CD4-positive, alpha-beta T cell treated with Interleukin-17A for 4 hours (primary cell): Measurements from ENCODE around the gene SNORC.

Source experiments
- DNase-seq: peaks from one replicate; pipeline ENCODE4 v3.0.0-alpha.2; 2020; ENCODE audit warnings: mixed read lengths

Gene SNORC

DNA sequence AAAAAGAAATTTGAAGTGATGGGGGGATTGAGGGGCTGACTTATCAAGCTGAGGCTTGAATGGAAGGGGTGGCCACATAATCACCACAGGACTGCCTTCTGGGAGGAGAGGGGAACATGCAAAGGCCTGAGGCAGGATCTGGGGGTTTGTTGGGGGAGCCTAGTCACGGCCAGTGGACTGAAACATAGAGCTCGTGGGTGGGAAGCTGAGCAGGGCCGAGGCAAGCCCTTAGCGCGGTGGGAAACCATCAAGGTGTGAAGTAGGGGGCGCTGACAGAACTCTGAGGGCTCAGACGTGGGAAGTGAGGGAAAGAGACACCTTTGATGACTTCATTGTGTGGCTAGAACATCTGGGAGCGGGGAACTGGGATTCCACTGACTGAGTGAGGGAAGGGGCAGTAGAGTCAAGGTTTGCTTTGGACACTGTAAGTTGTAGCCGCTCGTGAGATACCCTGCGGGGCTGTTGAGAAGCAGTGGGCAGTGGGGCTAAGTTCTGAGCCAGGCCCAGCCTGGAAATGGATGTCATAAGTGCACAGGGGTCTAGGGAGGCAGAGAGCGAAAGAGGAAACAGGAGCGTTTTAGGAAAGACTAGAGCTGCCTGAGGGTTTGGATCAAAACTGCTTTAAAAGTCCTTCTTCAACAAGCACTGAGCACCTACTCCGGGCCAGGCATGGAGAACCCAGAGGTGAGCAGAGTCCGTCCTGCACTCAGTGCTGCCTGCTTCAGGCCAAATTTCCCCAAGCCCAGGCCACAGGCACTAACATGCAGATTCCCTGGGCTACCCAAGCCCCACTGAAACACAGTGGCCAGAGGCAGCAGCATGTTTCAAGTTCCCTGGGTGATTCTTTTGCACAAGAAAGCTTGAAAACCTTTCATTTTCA is 686 bp upstream of the SNORC start:
- no peak for DNase-seq

DNA sequence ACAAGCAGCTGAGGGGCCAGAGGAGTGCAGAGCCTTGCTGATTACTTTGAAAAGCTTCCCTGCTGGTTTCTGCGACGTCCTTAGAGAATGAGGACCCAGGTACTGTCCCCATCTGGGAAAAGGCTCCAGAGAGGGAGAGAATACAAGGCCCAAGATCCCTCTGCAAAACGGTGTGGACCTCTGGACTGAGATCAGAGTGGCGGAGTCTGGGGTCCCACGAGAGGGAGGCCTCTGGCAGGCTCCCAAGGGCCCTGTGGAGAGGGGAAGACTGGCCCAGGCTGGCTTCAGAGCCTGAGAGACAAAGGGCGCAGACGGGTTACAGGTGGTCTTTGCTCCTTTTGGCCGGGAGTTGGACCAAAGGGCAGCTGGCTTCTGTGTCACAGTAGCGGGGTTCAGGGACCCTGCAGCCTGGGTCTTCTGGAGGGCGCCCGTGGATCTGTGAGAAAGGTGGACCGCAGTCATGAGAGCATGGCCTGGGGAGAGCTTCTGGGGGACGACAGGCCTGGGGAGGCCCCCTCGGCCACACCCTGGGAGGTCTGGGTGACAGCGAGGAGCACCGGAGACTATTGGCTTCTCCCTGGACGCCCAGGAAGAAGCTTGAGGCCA is 805 bp downstream of the SNORC start:
- DNase-seq, result no peak

DNA sequence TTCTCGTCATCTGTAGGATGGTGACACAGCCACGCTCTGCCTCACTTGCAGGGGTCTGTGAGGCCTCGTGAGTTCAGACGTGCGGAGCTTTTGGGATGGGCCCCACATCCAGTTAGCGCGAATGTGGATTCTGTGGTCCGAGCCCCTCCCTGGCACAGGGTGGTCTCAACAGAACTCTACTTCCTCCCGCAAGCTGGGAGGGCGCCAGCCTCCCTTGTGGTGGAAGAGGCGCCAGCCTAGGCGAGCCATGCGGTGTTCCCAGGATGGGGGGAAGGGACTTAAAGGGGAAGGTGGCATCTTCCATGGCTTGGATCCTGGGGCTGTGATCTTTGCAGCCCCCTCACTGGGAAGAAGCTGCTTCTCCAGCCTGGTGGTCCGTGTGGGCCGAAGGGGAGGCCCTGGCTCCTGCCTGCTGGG is 1.4 kb downstream of the SNORC start:
- DNase-seq, result no peak

DNA sequence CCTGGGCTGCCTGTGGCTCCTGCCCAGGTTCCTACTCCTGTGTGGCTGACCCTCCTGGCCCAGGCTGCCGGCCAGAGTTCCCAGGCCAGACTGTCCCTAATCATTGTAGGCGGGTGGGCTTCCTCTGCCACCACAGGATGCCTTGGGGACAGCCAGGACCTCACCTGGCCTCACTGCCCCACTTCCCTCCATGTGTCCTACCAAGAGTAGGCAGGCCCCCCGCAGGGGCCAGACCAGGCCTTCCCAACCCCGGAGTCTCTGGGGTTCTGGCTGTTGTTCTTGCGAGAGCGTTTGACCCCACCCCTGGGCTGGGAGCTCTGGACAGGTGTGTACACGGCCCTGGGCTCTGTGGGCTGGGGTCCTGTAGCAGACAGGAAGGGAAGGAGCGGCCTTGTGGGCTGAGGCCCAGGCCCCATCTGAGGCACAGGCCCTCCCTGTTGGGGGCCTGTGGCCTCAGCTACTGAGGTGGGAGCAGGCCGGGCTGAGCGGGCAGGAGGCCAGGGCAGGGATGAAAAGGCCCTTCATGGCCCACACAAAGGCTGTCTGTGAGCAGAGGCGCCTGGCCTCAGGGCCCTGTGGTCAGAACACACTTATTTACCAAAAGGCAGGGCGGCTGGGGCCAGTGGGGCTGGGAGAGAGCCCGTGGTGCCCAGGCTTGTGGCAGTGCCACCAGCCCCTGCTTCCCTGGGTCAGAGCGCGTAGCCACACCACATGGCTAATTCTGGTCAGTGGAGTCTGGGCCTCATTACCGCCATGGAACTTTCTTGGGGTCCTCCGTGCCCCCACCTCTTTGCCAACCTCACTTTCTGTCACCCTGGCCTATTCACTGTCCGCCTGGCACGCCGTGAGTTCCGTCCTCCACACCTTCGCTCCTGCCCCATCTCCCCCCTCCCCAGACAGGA is 2.0 kb downstream of the SNORC start:
- DNase-seq, result no peak

DNA sequence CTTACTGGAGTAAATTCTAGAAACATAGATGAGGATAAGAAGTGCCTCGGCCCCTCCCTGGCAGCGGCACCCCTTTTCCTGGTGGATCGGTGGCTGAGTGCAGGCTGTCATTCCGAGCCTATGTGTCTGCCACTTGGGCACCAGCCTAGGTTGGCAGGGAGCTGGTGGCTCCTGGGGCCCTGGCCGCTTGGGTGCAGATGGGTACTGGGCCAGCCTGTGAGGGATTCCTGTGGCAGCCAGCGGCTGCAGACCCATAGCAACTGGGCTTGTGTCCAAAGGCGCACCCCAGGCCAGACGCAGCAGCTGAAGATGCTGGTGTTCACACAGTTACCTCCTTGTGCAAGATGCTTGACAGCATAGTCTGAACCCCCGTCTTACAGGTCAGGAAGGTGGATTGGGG is 2.8 kb downstream of the SNORC start:
- no peak for DNase-seq

DNA sequence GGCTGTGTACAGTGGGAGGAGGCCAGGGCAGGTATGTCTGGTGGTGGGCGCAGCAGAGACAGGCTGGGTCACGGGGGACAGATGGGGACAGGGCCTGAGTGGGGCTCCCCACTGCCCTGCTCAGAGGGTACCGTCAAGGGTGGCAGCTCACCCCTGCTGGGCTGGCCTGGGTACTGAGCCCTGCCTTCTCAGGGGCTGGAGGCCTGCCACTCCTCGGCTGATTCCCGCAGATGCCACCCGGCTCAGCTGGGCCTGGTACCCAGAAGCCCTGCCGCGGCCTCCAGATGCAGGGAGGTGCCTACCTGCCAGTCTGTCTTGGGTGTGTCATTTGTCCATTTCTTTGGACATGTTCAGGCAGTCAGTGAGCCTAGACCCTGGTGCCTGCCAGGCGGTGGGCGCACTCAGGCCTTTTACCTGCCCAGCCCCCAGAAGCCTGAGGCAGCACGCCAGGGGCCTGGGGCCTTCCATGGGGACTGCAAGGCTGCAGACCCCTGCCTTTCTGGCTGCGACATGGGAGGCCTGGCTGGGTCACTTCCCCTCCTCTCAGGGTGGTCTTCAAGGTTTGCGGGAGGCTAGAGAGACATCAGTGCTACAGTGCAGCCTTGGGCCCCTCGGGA is 3.3 kb downstream of the SNORC start:
- no peak for DNase-seq

DNA sequence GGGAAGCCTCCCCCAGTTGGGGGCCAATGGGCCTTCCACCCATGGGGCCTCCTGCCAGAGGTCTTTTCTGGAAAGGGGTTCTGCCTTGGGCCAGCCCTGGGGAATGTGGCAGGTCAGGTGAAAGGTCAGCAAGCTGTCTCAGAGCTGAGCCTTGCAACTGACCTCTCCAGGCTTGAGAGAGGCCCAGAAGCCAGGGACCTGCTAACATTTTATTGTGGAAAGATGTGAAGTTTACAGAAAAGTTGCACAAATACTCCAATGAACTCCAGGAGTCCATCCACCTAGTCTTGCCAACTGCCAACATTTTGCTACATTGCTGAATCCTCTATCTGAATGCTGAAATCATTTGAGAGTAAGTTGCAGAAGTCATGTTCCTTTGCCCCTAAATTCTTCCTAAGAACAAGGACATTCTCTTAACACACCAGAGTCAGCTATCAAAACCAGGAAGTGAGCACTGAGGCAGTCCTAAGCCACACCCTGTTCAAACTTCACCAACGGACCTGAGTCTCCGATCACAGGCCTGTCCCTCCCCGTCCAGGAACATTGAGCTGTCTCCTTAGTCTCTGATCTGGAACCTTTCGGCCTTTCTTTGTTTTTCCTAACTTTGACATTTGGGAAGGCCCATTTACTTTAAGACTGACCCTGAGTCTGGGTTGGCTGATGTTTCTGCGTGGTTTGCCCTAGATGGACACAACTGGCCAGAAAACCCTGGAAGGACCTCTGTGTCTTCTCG is 4.0 kb downstream of the SNORC start:
- no peak for DNase-seq

DNA sequence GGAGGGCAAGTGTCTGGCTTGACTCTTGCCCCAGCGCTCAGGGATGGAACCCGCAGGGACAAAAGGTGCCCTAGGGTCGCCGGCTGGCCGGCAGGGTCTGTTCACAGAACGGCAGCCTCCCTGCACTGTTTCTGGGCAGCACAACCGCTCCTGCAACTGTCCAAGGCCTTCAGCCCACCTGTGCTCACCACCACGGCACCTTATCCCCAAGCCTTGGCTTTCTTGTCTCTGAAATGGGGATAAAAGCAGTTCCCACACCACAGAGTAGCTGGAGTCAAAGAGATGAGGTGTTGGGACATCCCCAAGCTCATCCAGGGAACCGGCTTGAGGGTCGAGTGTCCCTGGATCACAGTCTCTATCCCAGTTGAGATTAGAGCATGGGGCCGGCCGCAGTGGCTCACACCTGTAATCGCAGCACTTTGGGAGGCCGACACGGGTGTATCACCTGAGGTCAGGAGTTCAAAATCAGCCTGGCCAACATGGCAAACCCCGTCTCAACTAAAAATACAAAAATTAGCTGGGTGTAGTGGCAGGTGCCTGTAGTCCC is 4.7 kb downstream of the SNORC start:
- no peak for DNase-seq

DNA sequence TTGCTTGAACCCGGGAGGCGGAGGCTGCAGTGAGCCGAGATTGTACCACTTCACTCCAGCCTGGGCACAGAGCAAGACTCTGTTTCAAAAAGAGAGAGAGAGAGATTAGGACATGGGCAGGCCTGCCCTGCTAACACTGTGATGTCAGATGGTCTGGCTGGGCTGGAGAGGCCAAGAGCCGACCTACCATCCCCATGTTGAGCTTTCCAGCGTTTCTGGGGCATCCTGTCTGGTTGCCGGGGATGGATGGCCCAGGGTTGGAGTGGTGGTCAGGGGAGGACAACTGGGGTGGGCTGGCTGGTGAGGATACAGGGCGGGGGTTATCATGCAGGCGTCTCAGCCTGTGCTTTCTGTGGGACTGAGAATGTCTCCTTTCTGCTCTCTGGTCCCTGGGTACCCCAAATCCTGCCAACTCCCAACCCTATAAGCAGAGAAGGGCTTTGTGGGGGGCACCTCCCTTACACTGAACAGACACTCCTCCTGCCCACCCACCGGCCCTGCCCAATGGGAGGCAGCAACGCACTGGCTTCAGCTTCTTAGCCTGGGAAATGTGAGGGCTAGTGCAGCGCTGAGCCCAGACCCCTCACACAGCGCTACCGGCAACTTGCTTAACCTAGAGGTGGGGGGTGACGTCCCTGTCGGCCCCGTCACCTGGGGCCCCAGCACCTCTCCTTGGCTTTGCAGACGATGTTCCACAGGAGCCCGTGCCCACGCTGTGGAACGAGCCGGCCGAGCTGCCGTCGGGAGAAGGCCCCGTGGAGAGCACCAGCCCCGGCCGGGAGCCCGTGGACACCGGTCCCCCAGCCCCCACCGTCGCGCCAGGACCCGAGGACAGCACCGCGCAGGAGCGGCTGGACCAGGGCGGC is 5.4 kb downstream of the SNORC start:
- DNase-seq, result no peak

DNA sequence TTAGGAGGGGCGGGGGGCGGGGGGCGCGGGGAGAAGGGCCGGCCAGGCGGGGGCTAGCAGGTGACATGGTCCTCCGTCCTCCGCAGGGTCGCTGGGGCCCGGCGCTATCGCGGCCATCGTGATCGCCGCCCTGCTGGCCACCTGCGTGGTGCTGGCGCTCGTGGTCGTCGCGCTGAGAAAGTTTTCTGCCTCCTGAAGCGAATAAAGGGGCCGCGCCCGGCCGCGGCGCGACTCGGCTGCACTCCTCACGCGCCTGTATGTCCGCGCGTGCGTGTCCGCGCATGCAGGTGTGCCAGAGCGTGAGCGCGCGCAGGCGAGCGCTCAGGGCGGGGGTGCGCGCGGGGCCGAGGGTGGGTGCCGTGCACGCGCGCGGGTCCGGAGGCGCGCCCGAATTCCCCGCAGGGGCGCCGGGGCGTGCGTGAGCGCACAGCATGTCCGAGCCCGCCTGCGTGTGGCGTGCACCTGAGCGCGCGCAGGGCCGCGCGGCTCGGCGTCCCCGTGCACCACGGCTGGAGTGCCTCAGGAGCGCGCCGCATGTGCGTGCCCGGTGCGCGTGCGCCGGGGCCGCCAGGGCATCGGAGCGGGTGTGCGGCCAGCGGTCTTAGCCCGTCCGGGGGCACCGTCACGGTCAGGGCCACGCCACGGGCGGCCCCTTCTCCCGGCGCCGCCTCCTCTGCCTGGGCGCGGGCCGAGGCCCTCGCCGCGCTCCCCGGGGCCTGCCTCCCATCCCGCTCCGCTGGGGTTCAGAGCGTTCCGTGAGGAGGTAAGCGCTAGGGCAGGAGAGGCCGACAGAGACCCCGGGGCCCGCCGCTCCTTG is 6.3 kb downstream of the SNORC start:
- peak; percentile 15 for DNase-seq

DNA sequence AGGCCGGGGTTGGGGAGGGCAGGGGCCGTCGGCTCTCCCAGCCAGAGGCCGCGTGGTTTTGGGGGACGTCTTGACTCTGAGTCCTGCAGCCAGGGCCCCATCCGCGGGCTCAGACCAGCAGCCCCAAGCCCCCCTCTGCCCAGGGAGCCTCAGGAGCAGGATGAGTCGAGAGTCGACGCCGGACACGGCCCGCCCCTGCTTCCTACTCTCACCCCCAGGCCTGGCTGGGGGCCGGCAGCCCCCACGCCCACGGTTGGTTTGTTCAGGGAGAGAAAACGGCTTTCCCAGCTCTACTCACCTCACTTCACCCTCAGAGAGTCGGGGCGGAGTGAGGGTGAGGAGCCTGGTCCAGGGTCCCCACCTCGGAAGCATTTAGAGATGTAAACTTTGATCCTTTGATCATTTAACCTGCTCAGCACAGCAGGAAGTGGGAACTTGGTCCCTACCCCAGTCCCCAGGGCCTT is 6.9 kb downstream of the SNORC start:
- DNase-seq, result no peak

DNA sequence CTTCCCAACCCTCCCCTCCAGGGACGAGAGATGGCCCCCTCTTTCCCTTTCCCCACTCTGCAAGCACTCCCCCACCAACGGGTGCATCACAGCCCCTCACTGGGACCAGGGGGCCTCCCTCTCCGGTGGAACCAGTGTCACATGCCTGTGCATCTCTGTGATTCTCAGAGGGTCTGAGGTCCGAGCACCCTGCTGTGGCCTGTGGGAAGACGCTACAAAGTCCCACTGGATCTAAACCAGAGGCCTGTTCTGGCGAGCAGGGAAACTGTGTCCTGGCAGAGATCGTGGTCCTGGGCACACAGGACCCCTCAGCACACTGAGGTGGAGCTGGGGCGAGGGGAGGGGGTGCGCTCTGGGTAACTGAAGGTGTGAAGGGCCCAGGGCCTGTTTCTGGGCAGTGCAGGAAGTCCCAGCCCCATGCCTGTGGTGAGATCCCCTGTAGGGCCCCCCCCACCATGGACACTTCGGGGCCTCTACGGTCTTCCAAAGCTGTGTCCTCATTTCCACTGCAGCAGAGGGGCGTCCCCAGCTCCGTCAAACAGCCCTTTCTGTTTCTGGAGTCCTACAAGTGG is 8.0 kb downstream of the SNORC start:
- no peak for DNase-seq

DNA sequence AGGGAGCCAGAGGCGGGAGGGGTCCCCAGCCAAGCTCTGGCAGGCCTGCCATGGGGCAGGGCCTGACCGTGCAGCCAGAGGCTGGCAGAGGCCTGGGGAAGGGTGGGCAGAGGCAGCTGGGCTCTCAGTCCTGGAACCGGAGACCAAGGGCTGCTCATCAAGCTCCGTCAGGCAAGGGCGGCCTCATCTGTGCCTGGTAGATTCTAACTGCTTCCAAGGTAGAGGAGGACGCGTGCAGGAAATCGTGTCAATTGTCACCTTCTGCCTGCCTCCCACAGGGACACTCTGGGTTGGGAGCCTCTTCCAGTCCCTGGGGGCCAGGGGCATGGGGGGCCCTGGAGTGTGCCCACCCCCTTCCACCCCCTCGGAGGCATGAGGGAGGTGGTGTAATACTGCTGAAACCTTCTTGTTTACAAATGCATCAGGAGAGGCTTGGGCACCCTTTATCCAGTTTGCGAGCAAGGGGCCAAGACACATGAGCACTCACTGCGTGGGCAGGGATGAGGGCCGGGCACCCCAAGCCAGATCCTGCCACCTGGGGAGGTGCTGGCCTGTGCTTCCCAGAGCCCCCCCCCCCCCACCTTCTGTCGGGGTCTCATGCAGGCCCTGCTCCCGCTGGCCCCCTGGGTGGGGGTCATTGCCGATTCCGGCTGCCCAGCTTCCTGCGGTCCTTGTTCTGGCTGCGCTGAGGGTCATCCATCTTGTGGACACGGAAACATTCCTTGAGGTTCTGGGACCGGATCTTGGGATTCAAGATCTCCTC is 9.0 kb downstream of the SNORC start:
- DNase-seq, result no peak

DNA sequence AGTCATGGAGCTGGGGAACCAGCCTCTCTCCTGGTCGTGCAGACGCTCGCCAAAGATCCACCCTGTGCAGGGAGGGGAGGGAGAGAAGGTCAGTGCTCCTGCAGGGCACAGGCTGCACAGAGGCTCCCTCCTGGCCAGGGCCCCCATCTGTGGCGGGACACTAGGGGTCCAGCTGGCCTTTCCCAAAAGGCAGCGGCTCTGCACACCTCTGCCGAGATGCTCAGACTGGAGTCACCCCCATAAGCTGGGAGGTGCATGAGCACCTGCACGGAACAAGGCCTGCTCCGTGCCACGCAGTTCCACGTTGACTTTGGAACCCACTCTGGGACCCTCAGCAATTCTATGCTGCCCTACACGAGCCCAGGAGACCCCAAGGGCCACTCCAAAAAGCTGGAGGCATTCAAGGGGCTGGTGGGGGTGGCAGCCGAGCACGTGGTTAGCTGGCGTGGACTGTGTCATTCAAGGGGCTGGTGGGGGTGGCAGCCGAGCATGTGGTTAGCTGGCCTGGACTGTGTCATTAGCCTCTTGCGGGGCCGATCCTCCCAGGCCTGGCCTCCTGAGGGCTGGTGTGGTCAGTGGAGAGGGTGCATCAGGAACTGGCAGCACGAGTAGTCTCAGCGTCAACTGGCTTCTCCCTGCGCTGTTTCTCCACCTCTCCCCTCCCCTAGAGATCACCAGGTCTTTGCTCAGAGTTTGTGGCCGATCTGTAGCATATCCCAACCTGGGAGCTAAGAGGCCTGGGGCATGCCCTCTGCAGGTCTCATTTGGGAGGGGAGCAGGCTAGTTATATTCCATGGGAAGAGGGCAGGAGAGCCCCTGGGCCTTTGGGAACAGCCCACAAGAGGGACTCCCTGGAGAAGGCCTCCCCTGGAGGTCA is 9.8 kb downstream of the SNORC start:
- no peak for DNase-seq

DNA sequence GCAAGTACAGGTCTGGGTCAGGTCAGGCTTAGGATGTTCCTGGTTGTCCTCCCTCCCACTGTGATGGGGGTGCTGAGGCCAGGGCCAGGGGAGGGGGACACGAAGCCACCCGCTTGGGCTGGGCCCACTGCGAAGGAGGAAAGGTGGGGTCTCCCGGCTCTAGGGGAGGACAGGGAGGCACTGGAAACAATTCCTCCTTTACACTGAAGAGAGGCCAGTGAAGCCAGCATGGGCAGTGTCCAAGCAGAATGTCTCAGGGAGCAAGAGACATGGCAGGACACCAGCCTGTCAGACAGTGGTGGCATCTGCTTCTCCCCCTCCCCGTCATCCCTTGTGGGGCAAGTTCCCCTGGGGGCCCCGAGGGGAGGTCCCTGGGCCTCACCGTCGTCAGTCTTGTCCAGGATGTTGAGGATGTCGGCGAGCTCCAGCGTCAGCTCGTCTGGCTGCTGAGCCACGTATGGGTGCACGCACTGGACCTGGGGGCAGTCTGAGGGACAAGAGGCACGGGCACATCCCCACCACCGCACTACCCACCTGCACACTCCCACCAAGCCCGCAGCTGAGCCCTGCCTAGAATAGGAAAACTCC is 10.8 kb downstream of the SNORC start:
- no peak for DNase-seq

DNA sequence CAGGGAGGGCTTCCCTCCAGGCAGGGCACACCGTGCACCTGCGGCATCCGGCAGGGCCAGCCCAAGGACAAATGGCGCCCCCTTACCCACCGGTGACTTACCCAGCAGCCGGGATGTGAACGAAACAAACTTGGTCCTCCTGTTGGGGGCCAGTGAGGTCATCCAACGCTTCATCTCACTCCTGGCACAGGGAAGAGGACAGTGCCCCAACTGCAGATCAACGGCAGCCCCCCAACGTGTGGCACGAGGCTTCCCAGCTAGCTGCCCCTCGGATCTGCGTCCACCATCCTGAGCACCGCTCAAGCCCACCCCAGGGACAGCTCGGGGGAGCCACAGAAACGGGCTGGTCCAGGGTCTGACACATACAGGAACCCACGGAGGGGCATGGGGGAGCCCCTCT is 12.0 kb downstream of the SNORC start:
- no peak for DNase-seq

DNA sequence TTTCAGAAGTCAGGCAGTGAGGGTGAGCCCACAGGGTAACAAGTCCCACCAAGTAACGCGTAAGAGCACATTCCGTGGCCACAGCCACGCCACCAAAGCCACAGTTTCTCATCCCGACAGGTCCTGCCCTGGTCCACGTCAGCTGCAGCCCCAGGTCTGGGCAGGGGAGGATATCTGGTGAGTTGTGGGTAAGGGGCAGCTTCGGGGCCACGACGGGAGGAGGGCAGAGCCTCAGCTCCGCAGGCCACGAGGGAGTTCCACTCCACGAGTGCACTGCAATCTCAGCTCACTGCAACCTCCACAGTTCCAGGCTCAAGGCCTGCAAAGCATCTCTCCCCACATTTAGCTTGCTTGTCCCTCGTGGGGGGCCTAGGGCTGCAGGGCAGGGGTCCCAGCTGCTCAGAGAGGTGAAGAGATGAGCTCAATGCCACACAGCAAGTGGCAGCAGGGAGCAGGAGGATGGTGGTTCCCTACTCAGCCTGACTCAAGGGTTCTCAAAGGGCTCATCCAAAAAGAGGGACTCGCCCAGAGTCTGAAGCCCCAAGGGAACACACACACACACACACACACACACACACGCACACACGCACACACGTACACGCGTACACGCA is 12.5 kb downstream of the SNORC start:
- no peak for DNase-seq
